ENCODE measurements around the gene WDR59.

Gene WDR59

GRCh38 chr16:75023009-75023408 is 38.1 kb upstream of the WDR59 start:
- no peak for DNase-seq
- no peaks in the 10 kb centered on the region for H3K36me3 ChIP-seq (replicated peaks; ENCODE audit: insufficient read depth, low read length)
- H3K9me2 ChIP-seq (replicated peaks; ENCODE audit: insufficient read depth, low read length): no peaks in the 10 kb centered on the region
- H4K20me1 ChIP-seq (ENCODE audit: insufficient read depth, low read length): no peaks in the 10 kb centered on the region
- H3K27ac ChIP-seq (ENCODE audit: low read length): no peak overlapping the region
- no peaks in the 10 kb centered on the region for H3K79me2 ChIP-seq (ENCODE audit: low read length)
- no peaks in the 10 kb centered on the region for H3K4me1 ChIP-seq (ENCODE audit: low read length)
- H2AFZ ChIP-seq (ENCODE audit: low read length): no peak overlapping the region
- H3K9me3 ChIP-seq (replicated peaks; ENCODE audit: insufficient read depth, low read length): no peaks in the 10 kb centered on the region
- H3K4me2 ChIP-seq (ENCODE audit: low read depth, low read length): no peak overlapping the region
- H3K27me3 ChIP-seq (replicated peaks; ENCODE audit: insufficient read depth, low read length): no peaks in the 10 kb centered on the region
- no peak overlapping the region for H3K4me3 ChIP-seq (ENCODE audit: low read length)
- no peak overlapping the region for H3K9ac ChIP-seq (ENCODE audit: low read length)
- H3F3A ChIP-seq (ENCODE audit: insufficient read depth, low read length): no peaks in the 10 kb centered on the region
- TF ChIP-seq EZH2phosphoT487 (IDR thresholded peaks at IDR 0.05; ENCODE audit: low read length) (no peak), EZH2 (optimal IDR thresholded peaks at IDR 0.05; ENCODE audit: low read depth, low read length) (no peak), CTCF (IDR thresholded peaks at IDR 0.05; ENCODE audit: low read length) (no peak)

GRCh38 chr16:75022567-75022966 is 37.6 kb upstream of the WDR59 start:
- Histone ChIP-seq H3K4me1 (ENCODE audit: low read length) (no peaks in the 10 kb centered on the region), H3K79me2 (ENCODE audit: low read length) (no peaks in the 10 kb centered on the region), H3K27ac (ENCODE audit: low read length) (no peak overlapping the region), H3K36me3 (replicated peaks; ENCODE audit: insufficient read depth, low read length) (no peaks in the 10 kb centered on the region), H4K20me1 (ENCODE audit: insufficient read depth, low read length) (no peaks in the 10 kb centered on the region), H3K9me2 (replicated peaks; ENCODE audit: insufficient read depth, low read length) (no peaks in the 10 kb centered on the region), H3K4me3 (ENCODE audit: low read length) (no peak overlapping the region), H3K4me2 (ENCODE audit: low read depth, low read length) (no peak overlapping the region), H3K9me3 (replicated peaks; ENCODE audit: insufficient read depth, low read length) (no peaks in the 10 kb centered on the region), H3F3A (ENCODE audit: insufficient read depth, low read length) (no peaks in the 10 kb centered on the region), H2AFZ (ENCODE audit: low read length) (no peak overlapping the region), H3K9ac (ENCODE audit: low read length) (no peak overlapping the region), H3K27me3 (replicated peaks; ENCODE audit: insufficient read depth, low read length) (no peaks in the 10 kb centered on the region)
- TF ChIP-seq EZH2phosphoT487 (IDR thresholded peaks at IDR 0.05; ENCODE audit: low read length): no peak
- TF ChIP-seq CTCF (IDR thresholded peaks at IDR 0.05; ENCODE audit: low read length): no peak
- no peak for TF ChIP-seq EZH2 (optimal IDR thresholded peaks at IDR 0.05; ENCODE audit: low read depth, low read length)
- no peak for DNase-seq

- no peak for DNase-seq
- H3K27ac ChIP-seq (ENCODE audit: low read length): no peak overlapping the region
- no peak for TF ChIP-seq CTCF (IDR thresholded peaks at IDR 0.05; ENCODE audit: low read length)
- TF ChIP-seq EZH2 (optimal IDR thresholded peaks at IDR 0.05; ENCODE audit: low read depth, low read length): no peak
- no peak for TF ChIP-seq EZH2phosphoT487 (IDR thresholded peaks at IDR 0.05; ENCODE audit: low read length)
- no peak overlapping the region for H2AFZ ChIP-seq (ENCODE audit: low read length)
- H3K9ac ChIP-seq (ENCODE audit: low read length): no peak overlapping the region
- H3K4me3 ChIP-seq (ENCODE audit: low read length): no peak overlapping the region
- no peaks in the 10 kb centered on the region for H4K20me1 ChIP-seq (ENCODE audit: insufficient read depth, low read length)
- no peaks in the 10 kb centered on the region for H3K4me1 ChIP-seq (ENCODE audit: low read length)
- no peaks in the 10 kb centered on the region for H3F3A ChIP-seq (ENCODE audit: insufficient read depth, low read length)
- H3K36me3 ChIP-seq (replicated peaks; ENCODE audit: insufficient read depth, low read length): no peaks in the 10 kb centered on the region
- H3K27me3 ChIP-seq (replicated peaks; ENCODE audit: insufficient read depth, low read length): no peaks in the 10 kb centered on the region
- no peaks in the 10 kb centered on the region for H3K9me3 ChIP-seq (replicated peaks; ENCODE audit: insufficient read depth, low read length)
- H3K4me2 ChIP-seq (ENCODE audit: low read depth, low read length): no peak overlapping the region
- no peaks in the 10 kb centered on the region for H3K79me2 ChIP-seq (ENCODE audit: low read length)
- no peaks in the 10 kb centered on the region for H3K9me2 ChIP-seq (replicated peaks; ENCODE audit: insufficient read depth, low read length)
These were observed 36.5 kb upstream of the WDR59 start for GRCh38 chr16:75021410-75021809.
